AG08396 (cell line): ENCODE results near the gene PRRT1B.
"Not testable (repeated sequence)": the region's sequence is repeated elsewhere in the genome, so short reads cannot be mapped to it uniquely, and the experiment has no call there.

Experiments used
- DNase-seq: peaks from one replicate; pipeline ENCODE4 v3.0.0; 2012; ENCODE audit warnings: low spot score, mixed read lengths

The PRRT1B gene

GRCh38 chr9:131522257-131523085, 22.9 kb upstream of the PRRT1B start:
- no peak for DNase-seq

- no peak for DNase-seq
Measured at GRCh38 chr9:131523086-131523388, 22.3 kb upstream of the PRRT1B start.

- DNase-seq, result no peak
Measured at GRCh38 chr9:131523451-131524435, 21.6 kb upstream of the PRRT1B start.

- DNase-seq, result peak; percentile 52
Measured at GRCh38 chr9:131524665-131525315, 20.5 kb upstream of the PRRT1B start.

GRCh38 chr9:131525643-131526565, 19.4 kb upstream of the PRRT1B start:
- no peak for DNase-seq

GRCh38 chr9:131528186-131528585, 17.1 kb upstream of the PRRT1B start:
- no peak for DNase-seq

GRCh38 chr9:131528886-131529505, 16.3 kb upstream of the PRRT1B start:
- no peak for DNase-seq

GRCh38 chr9:131529597-131530545, 15.5 kb upstream of the PRRT1B start:
- no peak for DNase-seq

GRCh38 chr9:131530546-131530919, 14.8 kb upstream of the PRRT1B start:
- DNase-seq, result peak; percentile 78

GRCh38 chr9:131530920-131531832, 14.1 kb upstream of the PRRT1B start, which contains the start of gene UCK1:
UCK1 (minus strand) TSS chr9:131531263; CDS start chr9:131531174, 89 bp downstream.
- DNase-seq, result peak; percentile 100

- DNase-seq, result no peak
Measured at GRCh38 chr9:131534721-131535237, 10.5 kb upstream of the PRRT1B start.

GRCh38 chr9:131537946-131538345, 7.4 kb upstream of the PRRT1B start:
- DNase-seq, result no peak

- no peak for DNase-seq
Measured at GRCh38 chr9:131539223-131539923, 6.0 kb upstream of the PRRT1B start.

GRCh38 chr9:131543141-131543540, 2.2 kb upstream of the PRRT1B start:
- no peak for DNase-seq

- no peak for DNase-seq
Measured at GRCh38 chr9:131545786-131546335, 538 bp downstream of the PRRT1B start.

GRCh38 chr9:131546336-131547084, 1.2 kb downstream of the PRRT1B start:
- peak; percentile 47 for DNase-seq

- DNase-seq, result not testable (repeated sequence)
Measured at GRCh38 chr9:131549186-131549585, 3.9 kb downstream of the PRRT1B start.
